Activated gamma-delta T cell treated with anti-CD3 and anti-CD28 coated beads, Interleukin-2, amount 50 U/mL, for 16 hours (primary cell): ENCODE measurements around the gene TANC2.

Experiments
- DNase-seq: peaks from one replicate; pipeline ENCODE4 v3.0.0-alpha.2; 2020; ENCODE audit warnings: low read depth

TANC2 gene

GRCh38 chr17:62965686-62966425 is at the start of gene TANC2:
Gene TANC2, plus strand, starts transcription at chr17:62966235. Its CDS starts 43,325 bp downstream, at chr17:63009560.
- peak; percentile 61 for DNase-seq

DNA sequence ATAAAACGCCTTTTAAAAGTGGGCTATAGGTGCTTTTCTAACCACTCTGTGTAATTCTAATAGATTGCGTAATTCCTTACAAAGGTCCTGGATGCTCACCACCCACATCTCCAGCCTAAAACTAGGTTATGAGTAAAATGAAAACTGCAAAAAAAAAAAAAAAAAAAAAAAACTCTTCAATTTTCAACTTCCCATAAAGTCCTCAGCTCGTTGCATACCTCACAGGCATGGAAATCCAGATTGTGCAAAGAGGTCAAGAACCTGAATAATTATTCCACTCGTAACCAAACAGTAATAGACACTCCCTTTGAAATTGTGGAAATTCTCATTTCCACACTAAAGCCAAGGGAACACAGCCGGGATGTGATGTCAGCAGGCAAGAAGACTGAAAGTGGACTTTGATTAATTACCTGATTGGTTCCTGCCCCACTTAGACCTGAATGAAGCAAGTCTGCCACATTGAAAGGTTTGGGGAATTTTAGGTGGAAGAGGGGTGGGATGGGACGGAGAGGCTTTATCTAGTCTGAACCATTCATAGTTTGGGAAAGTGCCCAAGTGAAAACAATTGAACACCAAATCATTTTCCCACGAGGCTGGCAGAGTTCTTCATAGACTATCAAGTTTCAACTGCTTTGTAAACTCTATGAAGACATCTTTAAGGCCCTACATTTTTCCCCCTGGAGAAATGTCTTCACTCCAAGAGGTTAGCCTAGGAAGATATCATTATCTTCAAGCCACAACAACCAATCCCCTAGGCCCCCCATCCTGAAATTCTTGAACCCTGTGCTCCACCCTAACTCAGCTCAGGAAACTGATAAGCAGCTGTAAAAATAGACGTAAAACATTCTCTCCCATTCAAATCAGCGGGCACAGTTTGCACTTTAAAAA is 49.1 kb upstream of the TANC2 start:
- DNase-seq = no peak

- DNase-seq = no peak
Measured at GRCh38 chr17:62919388-62919787, 46.6 kb upstream of the TANC2 start.

- no peak for DNase-seq
Measured at GRCh38 chr17:62920300-62920699, 45.7 kb upstream of the TANC2 start.

DNA sequence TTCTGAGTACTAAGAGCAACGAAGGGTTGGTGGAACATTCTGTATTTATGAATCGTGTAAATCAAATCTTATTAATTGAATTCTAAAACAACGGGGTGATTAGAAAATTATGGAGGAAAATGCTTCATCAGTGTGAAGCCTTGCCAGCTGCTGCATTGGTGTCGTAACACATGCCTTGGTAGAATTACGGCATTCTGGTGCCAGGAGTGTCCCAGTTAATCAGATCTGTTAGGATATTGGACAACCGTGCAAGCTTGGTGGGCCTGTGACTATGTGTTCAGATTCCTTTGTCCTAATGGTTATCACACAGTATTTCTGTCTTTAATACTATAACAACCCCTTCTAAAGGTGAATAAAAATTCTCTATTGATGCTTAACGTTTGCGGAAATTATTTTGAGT is 44.2 kb upstream of the TANC2 start:
- no peak for DNase-seq

GRCh38 chr17:62923258-62924150 is 42.5 kb upstream of the TANC2 start:
- DNase-seq = no peak

DNA sequence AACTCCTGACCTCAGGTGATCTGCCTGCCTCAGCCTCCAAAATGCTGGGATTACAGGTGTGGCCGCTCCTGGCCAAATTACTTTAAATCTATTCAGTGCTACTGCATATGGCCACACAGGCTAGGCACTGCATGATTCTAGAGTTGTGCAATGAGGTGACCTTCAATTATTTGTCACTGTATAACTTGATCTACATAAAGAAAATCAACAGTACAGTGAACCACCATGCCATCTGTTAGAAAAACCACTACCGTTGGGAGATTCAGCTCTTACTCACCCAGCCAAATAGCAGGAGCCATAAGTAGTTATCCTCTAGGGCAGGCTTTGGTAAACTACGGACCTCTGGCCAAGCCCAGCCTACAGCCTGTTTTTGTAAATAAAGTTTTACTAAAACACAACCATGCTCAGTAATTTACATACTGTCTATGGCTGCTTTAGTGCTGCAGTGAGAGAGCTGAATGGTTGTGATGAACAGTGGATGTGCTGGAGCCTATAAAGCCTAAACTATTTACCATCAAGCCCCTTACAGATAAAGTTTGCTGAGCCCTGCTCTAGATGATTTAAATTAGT is 40.7 kb upstream of the TANC2 start:
- no peak for DNase-seq

DNA sequence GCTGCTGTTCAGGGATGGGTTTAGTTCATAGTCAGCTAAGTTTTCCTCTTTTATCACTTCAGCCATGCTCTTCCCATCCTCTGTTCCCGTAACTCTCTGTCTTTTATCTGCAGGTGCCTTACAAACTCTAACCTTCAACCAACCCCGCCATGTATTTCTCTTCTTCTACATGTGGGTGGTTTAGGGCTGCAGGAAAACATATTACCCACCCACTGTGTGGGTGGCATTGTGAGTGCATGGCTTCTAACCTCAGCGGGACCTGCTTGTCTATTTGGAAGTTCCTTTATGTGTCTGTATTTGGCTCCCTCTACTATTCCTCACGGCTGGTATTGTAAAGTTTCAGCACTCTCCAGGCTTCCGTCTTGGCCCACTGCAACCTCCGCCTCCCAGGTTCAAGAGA is 39.0 kb upstream of the TANC2 start:
- DNase-seq = no peak

- DNase-seq = no peak
Measured at GRCh38 chr17:62929320-62929719, 36.7 kb upstream of the TANC2 start.

- DNase-seq = no peak
Measured at GRCh38 chr17:62931101-62931500, 34.9 kb upstream of the TANC2 start.

GRCh38 chr17:62933501-62934385 is 32.3 kb upstream of the TANC2 start:
- DNase-seq = no peak

GRCh38 chr17:62935098-62935497 is 30.9 kb upstream of the TANC2 start:
- DNase-seq = no peak

GRCh38 chr17:62935523-62935922 is 30.5 kb upstream of the TANC2 start:
- DNase-seq = no peak

DNA sequence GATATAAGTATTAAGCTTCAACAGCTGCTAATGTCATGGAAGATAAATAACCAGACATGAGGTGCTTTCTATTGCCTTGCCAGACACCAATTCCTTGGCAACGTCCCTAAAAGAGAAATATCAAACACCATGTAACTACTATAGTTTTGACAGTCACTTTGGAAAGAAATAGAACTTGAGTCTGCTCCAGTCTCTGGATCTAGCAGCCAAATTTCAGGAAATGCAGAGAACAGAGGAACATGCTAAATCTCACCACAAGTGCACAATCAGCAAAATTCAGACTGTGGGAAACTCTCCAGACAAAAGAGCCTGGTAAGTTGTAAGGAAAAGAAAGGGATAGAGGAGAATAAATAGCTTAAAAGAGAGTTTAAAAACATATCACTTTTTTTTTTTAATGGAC is 28.4 kb upstream of the TANC2 start:
- DNase-seq = no peak

DNA sequence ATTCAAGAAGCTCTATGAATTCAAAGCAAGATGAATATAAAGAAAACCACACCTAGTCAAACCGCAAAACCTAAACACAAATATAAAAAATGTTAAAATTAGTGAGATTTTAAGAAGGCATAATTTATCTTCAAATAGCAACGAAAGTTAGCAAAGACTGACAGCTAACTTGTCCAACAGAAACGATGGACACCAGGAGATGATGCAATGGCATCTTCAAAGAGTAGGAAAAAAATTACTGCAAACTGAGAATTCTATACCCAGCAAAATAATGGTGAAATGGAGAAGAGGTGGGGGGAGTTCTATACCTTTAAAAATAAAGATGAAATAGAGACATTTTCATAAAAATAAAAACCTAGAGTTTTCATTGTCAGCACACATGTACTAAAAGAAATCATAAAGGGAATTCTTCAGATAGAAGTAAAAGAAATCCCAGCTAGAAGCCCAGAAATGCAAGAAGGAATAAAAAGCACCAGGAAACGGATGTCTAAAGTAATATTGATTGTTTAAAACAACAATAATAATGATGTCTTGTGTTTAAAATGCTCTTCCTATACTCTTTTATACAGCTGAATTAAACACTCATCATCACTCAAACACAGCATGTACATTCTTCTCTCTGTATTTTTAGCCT is 24.6 kb upstream of the TANC2 start:
- no peak for DNase-seq

GRCh38 chr17:62948370-62948769 is 17.7 kb upstream of the TANC2 start:
- DNase-seq = no peak

DNA sequence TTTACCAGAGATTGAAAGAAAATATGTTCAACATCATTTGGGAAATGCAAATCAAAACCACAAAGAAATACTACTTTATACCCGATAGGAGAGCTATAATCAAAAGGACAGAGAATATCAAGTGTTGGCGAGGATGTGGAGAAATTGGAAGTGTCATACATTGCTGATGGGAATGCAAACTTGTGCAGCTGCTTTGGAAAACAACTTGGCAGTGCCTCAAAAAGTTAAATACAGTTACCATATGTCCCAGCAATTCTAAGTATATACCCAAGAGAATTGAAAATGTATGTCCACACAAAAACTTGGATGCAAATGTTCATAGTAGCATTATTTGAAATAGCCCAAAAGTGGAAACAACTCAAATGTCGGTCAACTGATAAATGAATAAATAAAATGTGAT is 17.0 kb upstream of the TANC2 start:
- DNase-seq = no peak

DNA sequence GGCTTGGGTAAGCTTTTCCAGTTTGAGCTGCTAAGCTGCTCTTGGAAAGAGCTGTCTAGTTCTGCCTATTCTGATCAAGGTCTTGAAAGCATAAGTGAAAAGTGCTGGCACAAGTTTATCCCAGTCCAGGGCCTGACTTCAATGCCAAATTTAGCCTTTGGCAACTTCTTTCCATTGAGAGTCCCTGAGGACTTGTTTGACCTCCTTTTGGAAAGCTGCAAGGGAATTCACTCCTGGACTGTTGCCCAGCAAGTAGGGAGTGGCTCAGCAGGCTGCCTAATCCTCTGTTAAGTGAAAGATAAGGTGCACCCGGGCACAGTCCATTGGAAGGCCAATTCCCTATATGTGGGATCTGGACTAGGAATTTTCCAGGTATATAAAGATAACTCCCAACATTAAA is 16.0 kb upstream of the TANC2 start:
- no peak for DNase-seq

- no peak for DNase-seq
Measured at GRCh38 chr17:62955841-62956352, 10.1 kb upstream of the TANC2 start.

GRCh38 chr17:62963296-62963695 is 2.7 kb upstream of the TANC2 start:
- no peak for DNase-seq
